ENCODE data around the gene RAB6A.
"Not testable (repeated sequence)": the region's sequence is repeated elsewhere in the genome, so short reads cannot be mapped to it uniquely, and the experiment has no call there.

The RAB6A gene

DNA sequence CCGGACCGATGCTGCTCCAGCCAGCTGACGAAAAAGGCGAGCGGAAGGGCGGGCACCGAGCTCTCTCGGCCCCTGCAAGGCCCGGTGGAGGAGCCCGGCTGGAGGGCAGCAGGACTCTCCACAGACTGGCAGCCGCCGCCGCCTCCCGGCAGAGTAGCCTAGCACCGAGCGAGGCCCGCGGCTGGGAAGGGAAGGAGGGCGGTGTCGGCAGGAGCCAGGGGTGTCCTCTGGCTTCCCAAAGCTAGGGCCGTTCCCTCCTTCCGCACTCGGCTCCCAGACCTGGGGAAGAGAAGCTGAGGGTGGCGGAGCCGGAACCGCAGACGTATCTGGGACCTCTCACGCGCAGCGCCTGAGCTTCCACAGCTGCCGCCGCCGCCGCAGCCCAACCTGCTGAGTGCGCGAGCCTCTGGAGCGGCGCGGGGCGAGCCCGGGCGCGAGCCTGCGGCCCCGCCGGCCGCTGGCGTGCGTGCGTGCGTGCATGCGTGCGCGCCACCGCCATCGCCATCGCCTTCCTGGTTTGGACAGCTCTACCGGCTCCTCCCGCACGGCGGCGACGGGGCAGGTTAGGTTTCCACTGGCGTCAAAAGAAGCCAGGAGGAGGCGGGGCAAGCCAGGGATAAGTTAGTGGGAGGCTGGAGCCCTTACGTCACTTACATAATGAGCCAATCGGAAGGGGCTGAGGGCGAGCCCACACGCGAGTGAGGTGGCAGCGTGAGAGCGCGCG is at the start of gene RAB6A:
Gene RAB6A, minus strand, starts transcription at position 396 of the 724 bp plus-strand sequence. CDS start 439 bp downstream, outside the sequence.
- DNase-seq (ENCODE audit: low read depth), result peak; percentile 97

DNA sequence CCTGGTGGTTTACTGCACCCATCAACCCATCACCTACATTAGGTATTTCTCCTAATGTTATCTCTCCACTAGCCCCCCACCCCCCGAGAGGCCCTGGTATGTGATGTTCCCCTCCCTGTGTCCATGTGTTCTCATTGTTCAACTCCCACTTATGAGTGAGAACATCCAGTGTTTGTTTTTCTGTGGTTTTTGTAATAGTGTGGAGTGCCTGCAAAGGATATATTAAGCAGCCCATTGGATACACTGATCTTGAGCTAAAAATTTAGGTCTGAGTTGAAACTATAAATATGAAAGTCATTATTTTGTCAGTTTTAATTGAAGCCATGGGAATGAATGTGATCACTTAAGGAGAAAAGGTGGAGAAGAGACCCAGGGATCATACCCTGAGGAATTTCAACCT is 49.8 kb upstream of the RAB6A start:
- no peak for DNase-seq (ENCODE audit: low read depth)

DNA sequence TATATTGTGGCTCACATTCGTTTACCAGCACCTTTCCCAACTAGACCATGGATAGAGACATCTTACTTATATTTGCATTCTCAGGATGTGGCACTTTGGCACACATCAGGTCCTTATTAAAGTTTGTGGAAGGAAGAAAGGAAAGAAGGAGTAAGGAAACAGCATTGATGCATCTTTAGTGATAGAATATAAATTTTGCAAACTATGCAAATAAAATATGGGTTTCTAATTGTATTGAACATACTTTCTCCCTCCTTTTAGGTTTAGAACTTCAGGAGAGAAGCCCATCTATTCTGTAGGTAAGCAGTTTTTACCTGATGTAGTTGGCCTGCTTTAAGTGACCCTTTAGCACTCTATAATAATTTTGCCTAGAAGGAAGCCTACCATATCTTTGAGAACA is 47.2 kb upstream of the RAB6A start:
- DNase-seq (ENCODE audit: low read depth), result no peak

DNA sequence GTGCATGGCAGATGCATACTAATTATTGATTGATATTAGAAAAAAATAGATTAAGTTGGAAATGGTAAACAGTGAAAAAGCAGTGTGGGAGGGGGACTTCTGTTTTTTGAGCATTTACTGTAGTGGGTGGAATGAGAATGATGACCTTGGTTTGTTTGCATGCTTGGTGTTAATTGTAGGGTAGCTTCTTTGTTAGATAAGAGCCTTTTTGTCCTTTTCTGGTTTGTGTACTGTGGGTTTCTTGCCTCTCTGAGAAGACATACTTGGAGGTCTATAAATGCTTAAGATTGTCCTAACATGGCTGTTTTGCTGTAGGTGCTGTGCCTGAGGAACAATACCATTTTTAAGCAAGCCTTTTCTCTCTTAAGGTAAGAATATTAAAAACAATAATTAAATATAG is 43.8 kb upstream of the RAB6A start:
- DNase-seq (ENCODE audit: low read depth), result no peak

DNA sequence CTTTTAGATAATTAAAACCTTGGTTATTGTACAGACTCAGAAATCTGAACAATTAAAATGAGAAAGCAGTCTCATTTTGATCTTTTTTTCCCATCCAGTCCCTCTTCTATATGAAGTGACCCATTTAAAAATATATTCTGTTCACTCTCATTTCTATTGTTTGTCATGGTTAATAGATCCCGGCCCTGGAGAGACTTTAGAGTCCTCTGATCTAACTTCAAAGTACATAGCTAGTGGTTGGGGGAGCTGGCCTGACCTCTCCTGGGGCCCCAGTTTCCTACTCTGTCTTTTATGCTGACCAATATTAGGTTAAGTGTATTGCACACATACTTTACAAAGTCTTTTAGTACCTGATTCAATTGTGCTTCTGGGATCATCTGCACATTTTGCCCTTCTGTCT is 40.3 kb upstream of the RAB6A start:
- no peak for DNase-seq (ENCODE audit: low read depth)

DNA sequence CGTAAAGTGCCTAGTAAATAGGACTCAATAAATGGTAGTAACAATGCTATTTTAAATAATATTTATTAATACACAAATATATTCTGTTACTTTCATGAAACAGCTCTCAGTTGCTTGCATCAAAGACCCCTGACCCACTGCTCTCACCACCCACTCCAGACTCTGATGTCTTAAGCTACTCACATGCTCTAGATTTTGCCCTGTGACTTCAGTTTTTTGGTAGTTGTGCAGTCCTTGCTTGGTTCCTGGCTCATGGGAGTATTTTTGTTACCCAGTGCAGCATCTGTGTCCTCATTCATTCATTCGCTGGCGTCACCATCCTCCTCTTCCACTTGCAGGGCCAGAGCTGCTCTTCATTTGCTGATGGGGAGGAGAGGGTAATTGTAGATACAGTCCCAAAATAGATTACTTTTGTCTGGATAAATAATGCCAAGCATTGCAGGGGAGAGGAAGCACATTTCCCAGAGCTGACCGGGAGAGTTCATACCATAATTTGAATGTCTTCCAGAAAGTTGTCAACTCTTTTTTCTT is 39.5 kb upstream of the RAB6A start:
- DNase-seq (ENCODE audit: low read depth), result no peak

DNA sequence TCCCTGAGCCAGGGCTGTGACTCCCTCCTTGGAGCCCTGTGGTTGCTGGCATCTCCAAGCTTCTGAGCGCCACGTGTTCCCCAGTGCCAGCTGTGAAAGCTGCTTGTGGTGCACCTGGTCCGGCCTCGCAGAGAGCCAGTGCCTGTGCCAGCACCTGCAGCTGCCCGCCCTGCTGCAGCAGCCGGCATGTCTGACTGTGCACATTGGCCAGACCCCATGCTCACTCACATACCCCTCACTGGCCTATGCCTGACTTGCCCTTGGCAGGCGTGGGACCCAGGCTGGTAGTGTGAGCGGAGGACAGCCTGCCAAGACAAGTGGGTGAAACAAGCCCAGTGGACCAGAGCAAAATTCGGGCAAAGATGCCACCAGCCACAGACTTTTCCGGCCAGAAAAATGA is 36.6 kb upstream of the RAB6A start:
- DNase-seq (ENCODE audit: low read depth), result no peak

DNA sequence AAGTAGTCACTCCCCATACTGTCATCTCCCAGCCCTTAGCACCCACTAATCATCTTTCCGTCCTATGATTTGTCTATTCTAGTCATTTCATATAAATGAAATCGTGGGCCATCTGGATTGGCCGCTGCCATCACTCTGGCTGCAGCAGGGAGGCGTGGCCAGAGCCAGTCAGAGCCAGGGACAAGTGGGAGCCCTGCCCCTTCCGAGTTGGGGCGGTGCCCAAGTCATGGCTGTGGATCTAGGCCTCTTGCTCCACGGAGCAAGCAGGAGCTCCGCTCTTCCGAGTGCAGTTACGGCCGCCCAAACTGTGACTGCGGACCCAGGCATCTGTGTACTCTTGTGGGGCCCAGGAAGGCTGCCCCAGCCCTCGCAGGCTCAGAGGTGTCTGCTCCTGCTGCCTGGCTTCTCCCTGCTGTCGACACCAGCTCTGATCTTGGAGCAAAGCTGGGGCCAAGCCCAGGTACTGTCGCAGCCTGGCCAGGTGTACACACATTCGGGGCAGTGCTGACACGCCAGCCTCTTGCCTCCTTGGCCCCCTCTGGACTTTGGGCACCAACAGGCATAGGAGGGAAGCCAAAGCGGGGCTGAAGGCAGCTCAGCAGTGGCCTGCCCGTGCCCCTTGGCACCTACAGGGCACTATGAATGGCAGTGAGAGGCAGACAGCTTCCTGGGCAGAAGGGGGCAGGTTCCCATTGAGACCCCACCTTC is 35.2 kb upstream of the RAB6A start:
- no peak for DNase-seq (ENCODE audit: low read depth)

DNA sequence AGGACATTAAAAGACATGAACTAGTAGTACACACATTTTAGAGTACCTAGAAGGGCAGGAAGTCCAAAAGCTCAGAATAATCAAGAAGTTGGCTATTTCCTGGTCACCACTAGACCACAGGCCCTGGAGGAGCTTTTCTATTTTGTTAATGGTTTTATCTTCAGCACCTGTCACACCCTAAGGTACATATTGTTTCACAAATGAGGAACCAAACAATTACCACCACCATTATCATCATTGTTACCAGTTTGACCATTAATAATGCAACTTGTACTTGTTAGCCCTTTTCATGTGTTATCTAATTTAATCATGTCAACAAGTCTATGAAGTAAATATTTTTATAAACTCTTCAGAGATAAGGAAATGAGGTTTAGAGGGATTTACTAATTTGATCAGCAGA is 31.7 kb upstream of the RAB6A start:
- no peak for DNase-seq (ENCODE audit: low read depth)

DNA sequence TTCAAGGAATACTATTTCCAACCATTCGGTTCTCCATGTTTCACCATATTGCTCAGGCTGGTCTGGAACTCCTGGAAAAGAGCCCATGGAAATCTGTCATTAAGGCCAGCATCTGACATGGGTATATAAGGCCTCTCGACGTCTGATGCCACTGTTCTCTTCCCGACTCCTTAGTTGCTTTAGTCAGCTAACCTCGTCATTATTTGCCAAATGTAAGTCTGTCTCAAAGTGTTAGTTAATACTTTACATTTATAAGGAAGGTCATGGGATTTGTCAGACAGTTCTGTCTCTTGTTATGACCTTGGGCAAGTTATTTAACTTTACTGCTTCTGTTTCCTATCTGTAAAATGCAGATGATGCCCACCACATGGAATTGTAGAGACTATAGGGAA is 28.4 kb upstream of the RAB6A start:
- no peak for DNase-seq (ENCODE audit: low read depth)

DNA sequence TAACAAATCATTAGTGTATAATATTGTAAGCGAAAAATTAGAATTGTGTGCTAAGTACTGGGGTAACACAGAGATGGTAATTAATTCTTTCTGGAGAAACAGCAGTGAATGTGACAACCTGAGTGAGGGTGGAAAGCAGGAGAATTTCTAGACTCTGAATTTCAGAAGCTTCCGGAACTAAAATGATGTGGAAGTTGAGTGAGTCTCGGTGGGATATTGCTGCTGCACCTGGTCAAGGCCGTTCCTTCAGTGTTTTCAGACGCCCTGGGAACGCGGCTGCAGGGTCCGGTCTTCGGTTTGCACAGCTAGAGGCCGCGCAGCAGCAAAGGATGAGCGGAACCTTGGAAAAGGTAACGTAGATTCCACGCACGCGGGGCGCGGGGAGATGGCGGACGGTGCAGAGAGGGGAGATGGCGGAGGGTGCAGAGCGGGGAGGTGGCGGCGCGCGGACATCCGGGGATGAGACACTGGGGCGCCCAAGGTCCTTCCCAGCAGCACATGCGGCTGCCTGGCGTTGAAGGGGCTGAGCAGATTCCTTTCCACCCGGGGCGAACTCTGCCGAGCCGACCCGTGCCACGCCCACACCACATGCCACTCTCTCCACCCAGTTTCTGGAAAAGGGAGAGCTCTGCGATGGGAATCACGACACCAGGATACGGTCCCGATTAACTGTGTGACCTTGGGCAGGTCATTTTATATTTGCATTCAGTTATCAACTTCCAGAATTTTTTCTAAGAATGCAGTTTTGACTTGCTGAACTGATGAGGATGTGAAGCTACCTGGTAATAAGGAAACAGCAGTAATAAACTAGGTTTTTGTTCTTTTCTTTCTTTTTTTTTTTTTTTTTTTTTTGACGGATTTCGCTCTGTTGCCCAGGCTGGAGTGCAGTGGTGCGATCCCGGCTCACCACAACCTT is 27.0 kb upstream of the RAB6A start, which contains the start of gene MRPL48:
Gene MRPL48, plus strand, starts transcription at position 232 of the 916 bp plus-strand sequence. Its CDS starts 98 bp downstream, at position 330.
- peak; percentile 76 for DNase-seq (ENCODE audit: low read depth)

DNA sequence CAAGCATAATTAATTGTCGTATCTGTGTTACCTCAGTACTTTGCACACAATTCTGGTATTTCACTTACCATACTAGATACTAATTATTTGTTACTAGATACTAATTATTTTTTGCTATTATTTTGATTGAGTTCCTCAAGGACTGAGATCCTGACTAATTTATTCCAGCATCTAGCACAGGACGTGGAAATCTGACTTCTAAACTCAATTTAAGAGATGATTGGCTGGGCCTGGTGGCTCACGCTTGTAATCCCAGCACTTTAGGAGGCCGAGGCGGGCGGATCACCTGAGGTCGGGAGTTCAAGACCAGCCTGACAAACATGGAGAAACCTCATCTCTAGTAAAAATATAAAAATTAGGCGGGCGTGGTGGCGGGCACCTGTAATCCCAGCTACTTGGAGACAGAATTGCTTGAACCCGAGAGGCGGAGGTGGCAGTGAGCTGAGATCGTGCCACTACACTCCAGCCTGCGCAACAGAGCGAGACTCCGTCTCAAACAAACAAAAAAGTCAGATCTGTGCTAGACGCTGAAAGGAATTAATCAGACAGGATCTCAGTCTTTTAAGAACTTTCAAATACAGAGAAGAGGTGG is 26.3 kb upstream of the RAB6A start:
- no peak for DNase-seq (ENCODE audit: low read depth)

DNA sequence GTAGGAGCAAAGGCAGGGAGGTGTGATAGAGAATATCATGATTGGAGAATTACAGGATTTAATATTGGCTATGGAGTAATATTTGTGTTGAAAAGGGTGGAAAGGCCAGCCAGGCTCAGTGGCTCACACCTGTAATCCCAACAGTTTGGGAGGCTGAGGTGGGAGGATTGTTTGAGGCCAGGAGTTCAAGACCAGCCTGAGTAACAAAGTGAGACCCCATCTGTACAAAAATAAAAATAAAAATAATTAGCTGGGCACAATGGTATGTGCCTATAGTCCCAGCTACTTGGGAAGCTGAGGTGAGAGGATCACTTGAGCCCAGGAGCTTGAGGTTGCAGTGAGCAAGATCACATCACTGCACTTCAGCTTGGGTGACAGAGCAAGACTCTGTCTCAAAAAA is 24.6 kb upstream of the RAB6A start:
- DNase-seq (ENCODE audit: low read depth), result not testable (repeated sequence)

DNA sequence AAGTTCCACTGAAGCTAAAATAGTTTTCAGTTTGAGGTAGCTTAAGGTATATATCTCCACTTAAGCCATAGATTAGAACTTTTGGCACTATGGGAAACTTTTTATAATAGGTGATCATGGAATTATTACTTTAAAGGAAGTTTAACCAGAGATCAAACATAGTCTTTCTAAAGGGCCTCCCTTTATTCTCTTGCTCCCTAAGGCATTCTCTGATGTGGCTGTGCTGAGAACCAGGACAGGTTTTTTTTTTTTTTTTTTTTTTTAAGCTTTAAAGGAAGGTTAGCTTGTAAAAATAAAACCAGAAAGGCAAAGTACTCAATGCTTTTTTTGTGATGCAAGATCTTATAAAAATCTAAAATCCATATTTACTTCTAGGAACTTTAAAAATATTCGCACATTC is 23.9 kb upstream of the RAB6A start:
- no peak for DNase-seq (ENCODE audit: low read depth)

DNA sequence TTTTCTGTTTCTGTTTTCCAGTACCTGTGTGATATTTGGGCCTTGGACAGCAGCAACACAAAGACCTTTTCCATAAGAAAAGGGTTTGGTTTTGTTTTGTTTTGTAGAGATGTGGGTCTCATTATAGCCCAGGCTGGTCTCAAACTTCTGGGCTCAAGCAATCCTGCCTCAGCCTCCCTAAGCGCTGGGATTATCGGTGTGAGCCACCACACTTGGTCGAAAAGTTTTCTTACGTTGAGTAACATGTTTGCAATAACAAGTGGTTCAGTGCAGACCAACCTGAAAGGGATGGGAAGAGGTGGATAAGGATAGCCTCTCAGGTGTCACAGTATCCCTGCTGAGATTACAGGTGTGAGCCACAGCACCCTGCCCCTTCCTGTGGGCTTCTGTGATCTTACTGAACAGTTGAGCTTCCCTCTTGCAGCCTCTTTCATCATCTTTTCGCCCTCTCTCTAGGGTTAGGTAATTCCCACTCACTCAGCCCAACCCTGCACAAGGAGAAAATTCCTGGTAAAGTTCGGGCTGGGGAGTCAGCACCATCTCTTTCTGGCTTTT is 23.3 kb upstream of the RAB6A start:
- no peak for DNase-seq (ENCODE audit: low read depth)

DNA sequence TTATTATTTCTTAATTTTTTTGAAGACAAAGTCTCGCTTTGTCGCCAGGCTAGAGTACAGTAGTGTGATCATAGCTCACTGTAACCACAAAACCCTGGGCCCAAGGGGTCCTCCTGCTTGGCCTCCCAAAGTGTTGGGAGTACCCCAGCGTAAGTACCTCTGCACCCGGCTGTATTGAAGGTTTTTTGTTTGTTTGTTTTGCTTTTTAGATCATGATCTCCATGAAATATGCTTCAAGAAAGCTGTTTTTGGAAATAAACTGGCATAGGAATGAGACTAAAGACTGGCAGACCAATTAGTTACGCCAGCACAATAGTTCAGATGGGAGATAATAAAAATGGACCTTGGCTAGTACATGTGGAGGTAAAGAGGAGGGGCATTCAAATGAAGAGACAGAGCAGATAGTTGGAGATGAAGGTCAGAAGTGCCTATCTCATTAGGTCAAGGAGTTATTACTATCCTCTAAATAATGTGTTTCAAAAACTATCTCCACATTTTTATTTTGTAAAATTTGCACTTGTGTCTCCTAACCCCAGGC is 22.7 kb upstream of the RAB6A start:
- no peak for DNase-seq (ENCODE audit: low read depth)

DNA sequence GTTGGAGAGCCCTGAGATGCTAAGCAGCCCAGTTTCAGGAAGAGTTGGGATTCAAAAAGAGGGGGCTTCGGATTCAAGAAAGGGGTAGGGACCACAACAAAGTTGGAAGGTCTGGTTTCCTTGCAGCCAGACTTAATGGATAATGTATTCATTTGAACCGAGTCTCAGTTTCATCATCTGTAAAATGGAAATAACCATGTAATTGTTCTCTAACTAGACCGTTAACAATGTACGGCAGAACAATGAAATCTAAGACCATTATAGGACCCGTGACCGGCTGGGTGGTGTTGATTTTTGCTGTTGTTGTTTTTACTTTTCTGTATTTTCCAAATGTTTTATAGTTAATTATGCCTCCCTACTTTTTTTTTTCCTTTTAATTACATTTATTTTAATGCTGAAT is 20.4 kb upstream of the RAB6A start:
- DNase-seq (ENCODE audit: low read depth), result no peak

DNA sequence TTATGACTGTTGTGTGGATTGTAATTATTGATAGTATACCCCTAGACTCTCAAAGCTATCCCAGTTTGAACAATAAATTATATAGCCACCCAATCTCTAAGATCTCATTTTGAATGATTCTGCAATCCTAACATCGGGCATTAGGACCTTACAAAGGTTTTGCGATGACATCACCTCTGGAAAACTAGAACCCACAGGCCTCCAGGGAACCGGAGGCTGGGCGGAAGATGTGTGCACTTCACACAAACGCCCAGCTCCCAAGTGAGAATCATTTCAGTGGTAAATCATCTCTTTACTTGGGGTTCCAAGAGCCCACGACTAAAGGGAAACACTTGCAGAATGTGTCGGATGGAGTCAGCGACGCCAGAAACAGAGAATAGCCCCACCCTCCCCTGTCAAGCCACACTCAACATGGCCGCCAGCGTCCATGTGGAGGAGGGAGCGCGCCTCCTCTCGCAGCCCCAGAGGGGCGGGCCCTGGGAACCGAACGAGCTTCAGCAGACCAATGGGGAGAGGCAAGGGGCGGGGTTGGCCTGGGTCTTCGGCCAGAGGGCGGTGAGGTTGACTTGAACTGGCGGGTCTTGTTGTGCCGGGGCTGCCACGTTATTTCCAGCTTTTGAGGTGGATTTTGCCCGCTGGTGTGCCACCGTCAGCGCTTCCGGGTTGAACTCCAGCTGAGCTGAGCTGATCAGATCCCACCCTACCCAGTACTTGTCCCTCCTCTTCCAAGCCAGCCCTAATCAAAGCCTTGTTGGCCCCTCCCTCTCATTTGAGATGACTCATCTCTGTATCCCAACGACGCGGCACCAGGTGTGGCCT is 18.4 kb upstream of the RAB6A start:
- peak; percentile 94 for DNase-seq (ENCODE audit: low read depth)

DNA sequence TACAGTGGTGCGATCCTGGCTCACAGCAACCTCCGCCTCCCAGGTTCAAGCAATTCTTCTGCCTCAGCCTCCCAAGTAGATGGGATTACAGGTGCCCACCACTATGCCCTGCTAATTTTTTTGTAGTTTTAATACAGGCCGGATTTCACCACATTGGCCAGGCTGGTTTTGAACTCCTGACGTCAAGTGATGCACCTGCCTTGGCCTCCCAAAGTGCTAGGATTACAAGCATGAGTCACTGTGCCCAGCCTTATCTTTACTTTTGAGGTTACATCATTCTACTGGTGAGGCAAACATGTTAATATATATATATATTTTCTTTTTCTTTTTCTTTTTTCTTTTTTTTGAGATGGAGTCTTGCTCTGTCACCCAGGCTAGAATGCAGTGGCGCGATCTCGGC is 9.9 kb upstream of the RAB6A start:
- DNase-seq (ENCODE audit: low read depth), result not testable (repeated sequence)

DNA sequence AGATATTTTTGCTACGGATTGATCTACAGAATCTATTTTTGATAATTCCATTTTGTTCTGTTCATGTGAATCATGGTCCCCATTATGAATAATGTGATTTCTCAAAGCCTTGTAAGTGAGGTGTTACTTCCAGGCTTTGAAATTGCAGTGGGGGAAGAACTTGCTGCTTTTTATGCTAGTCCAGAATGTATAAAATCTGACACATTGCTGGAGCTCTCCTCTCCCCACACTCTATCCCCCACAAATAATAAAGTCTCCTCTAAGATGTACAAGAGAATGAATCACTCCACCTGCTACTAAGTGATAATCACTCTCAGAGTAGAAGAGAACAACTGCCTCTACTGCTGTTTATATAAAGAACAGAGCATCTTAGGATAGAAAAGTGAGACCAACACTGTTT is 5.9 kb upstream of the RAB6A start:
- DNase-seq (ENCODE audit: low read depth), result no peak
